Measurements from ENCODE around the gene ADAM23. TPM values are rescaled to one million over a fixed set of nuclear protein-coding genes. Genes with fewer than 3 reads are reported as not detected.

The ADAM23 gene
- total RNA-seq, 1 donor from 2014 or later = 0.16 TPM

DNA sequence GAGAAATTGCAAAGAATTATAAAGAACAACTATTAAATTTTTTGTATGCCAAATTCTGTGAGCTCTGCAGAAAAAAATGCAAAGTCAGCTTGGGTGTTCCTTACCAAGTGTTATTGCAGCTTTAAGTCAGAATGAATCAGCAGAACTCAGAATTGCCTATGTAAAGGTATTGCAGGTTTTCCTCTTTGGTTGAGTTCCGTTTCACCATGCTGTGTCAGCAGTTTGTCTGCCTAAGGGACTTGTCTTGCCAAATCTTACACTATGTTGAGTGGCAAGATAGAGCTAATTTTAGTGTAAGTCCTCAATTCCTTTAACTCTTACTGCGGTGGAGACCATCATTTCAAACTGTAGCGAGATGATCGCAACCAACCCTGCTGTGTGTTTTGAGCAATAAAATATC lies 38.8 kb downstream of the ADAM23 start:
- Mint-ChIP-seq H3K9me3 (no peaks in the 10 kb centered on the region), H3K4me1 (ENCODE audit: low read depth) (no peaks in the 10 kb centered on the region), H3K4me3 (no peak overlapping the region), H3K27me3 (ENCODE audit: insufficient read depth) (no peaks in the 10 kb centered on the region), H3K27ac (no peak overlapping the region), H3K36me3 (ENCODE audit: low read depth) (no peaks in the 10 kb centered on the region)
- no peak for DNase-seq (ENCODE audit: low spot score)
- intact Hi-C loops (cut with micrococcal nuclease) = no loop called here

DNA sequence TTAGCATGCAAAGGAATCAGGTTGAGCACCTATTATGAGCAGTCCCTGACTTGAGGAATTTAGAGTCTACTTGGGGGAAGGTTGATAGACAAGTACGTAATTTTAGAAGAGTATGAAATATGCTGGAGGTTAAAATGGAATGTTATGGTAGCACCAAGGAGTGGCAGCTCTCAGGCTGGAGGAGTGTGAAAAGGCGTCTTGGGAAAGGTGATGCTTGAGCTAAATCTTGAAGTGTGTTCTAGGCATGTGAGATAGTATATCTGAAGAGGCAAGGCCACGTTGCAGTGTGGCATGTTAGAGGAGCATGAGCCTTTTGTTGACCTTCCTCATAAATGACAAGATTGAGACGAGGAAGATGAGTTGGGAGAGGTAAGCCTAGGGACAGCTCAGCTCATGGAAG lies 39.3 kb downstream of the ADAM23 start:
- Mint-ChIP-seq H3K27me3 (ENCODE audit: insufficient read depth) (no peaks in the 10 kb centered on the region), H3K36me3 (ENCODE audit: low read depth) (no peaks in the 10 kb centered on the region), H3K27ac (no peak overlapping the region), H3K4me1 (ENCODE audit: low read depth) (no peaks in the 10 kb centered on the region), H3K9me3 (no peaks in the 10 kb centered on the region), H3K4me3 (no peak overlapping the region)
- DNase-seq (ENCODE audit: low spot score) = no peak
- intact Hi-C loops (cut with micrococcal nuclease) = no loop called here

DNA sequence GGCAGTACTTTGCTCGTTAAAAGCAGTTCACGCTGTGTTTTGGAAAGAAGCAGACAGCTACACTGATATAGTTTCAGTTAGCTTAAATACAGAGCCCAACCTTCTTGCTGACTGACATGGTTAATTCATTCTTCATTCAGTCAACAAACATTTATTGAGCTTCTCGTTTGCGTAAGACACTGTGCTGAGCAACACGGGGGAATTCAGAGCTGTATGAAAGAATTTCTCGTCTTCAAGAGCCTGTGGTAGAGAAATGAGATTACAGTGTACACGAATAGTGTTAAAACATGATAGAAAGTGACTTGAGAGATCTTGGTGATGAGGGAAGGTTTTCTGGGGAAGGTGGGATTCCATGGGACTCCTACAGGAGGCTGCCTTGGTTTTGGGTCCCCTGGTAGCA lies 44.7 kb downstream of the ADAM23 start:
- Mint-ChIP-seq H3K4me1 (ENCODE audit: low read depth) (no peaks in the 10 kb centered on the region), H3K9me3 (no peaks in the 10 kb centered on the region), H3K27ac (no peak overlapping the region), H3K4me3 (no peak overlapping the region), H3K36me3 (ENCODE audit: low read depth) (no peaks in the 10 kb centered on the region), H3K27me3 (ENCODE audit: insufficient read depth) (no peaks in the 10 kb centered on the region)
- intact Hi-C loops (cut with micrococcal nuclease) = no loop called here
- no peak for DNase-seq (ENCODE audit: low spot score)

- no peaks in the 10 kb centered on the region for H3K36me3 Mint-ChIP-seq (ENCODE audit: low read depth)
- no peaks in the 10 kb centered on the region for H3K9me3 Mint-ChIP-seq
- intact Hi-C loops (cut with micrococcal nuclease) = no loop called here
- no peak overlapping the region for H3K27ac Mint-ChIP-seq
- no peaks in the 10 kb centered on the region for H3K4me1 Mint-ChIP-seq (ENCODE audit: low read depth)
- H3K27me3 Mint-ChIP-seq (ENCODE audit: insufficient read depth) = no peaks in the 10 kb centered on the region
- DNase-seq (ENCODE audit: low spot score) = no peak
- no peak overlapping the region for H3K4me3 Mint-ChIP-seq
These were observed 45.3 kb downstream of the ADAM23 start for GRCh38 chr2:206488623-206489022.

DNA sequence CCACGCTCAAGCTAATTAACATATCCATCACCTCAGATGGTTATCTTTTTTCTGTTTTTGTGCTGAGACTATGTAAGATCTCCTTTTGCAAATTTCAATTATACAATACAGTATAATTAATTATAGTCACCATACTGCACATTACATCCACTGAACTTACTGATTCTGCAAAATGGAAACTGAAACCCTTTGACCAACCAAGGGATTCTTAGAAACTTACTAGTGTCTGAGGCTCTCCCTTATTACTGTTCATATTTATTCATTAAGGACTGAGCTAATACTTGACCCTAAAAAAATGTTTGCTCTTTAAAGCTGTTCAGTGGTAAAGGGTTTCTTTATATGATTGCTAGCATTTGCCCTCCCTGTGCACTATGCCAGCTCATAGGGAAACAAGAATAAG lies 50.7 kb downstream of the ADAM23 start:
- DNase-seq (ENCODE audit: low spot score) = no peak
- intact Hi-C loops (cut with micrococcal nuclease) = no loop called here
- no peak overlapping the region for H3K4me3 Mint-ChIP-seq
- H3K27me3 Mint-ChIP-seq (ENCODE audit: insufficient read depth) = no peaks in the 10 kb centered on the region
- H3K36me3 Mint-ChIP-seq (ENCODE audit: low read depth) = no peaks in the 10 kb centered on the region
- H3K9me3 Mint-ChIP-seq = no peaks in the 10 kb centered on the region
- H3K27ac Mint-ChIP-seq = no peak overlapping the region
- H3K4me1 Mint-ChIP-seq (ENCODE audit: low read depth) = no peaks in the 10 kb centered on the region

GRCh38 chr2:206502729-206503128 lies 59.4 kb downstream of the ADAM23 start:
- no peak for DNase-seq (ENCODE audit: low spot score)
- Mint-ChIP-seq H3K36me3 (ENCODE audit: low read depth) (no peaks in the 10 kb centered on the region), H3K27me3 (ENCODE audit: insufficient read depth) (no peaks in the 10 kb centered on the region), H3K4me3 (no peak overlapping the region), H3K27ac (no peak overlapping the region), H3K9me3 (no peaks in the 10 kb centered on the region), H3K4me1 (ENCODE audit: low read depth) (no peaks in the 10 kb centered on the region)
- intact Hi-C loops (cut with micrococcal nuclease) = no loop called here

- intact Hi-C loops (cut with micrococcal nuclease) = no loop called here
- no peak overlapping the region for H3K27ac Mint-ChIP-seq
These were observed 68.0 kb downstream of the ADAM23 start for GRCh38 chr2:206511283-206511682.

DNA sequence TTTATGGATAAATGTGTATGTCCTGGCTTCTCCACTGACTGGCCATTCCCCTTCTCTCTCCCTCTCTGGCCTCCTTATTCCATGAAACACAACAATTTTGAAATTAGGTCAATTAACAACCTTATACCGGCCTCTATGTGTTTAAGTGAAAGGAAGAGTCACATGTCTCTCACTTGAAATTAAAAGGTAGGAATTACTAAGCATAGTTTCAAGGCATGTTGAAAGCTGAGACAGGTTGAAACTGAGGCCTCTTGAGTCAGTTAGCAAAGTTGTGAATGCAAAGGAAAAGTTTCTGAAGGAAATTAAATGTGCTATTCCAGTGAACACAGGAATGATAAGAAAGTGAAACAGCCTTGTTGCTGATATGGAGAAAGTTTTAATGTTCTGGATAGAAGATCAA lies 69.7 kb downstream of the ADAM23 start:
- intact Hi-C loops (cut with micrococcal nuclease) = no loop called here
- Mint-ChIP-seq H3K4me1 (ENCODE audit: low read depth) (no peaks in the 10 kb centered on the region), H3K36me3 (ENCODE audit: low read depth) (no peaks in the 10 kb centered on the region), H3K4me3 (no peak overlapping the region), H3K9me3 (no peaks in the 10 kb centered on the region), H3K27ac (no peak overlapping the region), H3K27me3 (ENCODE audit: insufficient read depth) (peaks cover 28% of the 10 kb centered on the region)
- DNase-seq (ENCODE audit: low spot score) = no peak

More at GRCh38 chr2:206511283-206511682, 68.0 kb downstream of the ADAM23 start:
- H3K9me3 Mint-ChIP-seq = no peaks in the 10 kb centered on the region
- H3K27me3 Mint-ChIP-seq (ENCODE audit: insufficient read depth) = peaks cover 25% of the 10 kb centered on the region
- no peak for DNase-seq (ENCODE audit: low spot score)
- no peaks in the 10 kb centered on the region for H3K4me1 Mint-ChIP-seq (ENCODE audit: low read depth)
- no peak overlapping the region for H3K4me3 Mint-ChIP-seq
- no peaks in the 10 kb centered on the region for H3K36me3 Mint-ChIP-seq (ENCODE audit: low read depth)

DNA sequence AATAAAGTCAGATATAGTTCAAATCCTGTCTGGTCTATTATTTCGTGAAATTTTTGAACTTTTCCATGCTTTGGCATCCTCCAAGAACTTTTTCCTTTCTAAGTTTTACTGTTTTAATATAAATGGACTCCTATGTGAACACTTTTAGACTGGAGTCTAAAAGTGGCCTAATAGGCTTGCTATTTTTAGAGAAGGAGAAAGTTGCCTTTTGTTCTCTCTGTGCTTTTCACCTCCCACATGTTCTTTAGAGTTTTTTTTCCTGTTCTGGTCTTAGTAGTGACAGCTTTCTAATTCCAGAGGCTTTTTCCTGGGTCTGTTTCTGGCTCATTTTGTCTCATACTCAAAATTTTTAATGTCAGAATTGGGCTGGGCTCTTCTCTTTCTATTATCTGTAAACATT lies 72.2 kb downstream of the ADAM23 start:
- Mint-ChIP-seq H3K36me3 (ENCODE audit: low read depth) (no peaks in the 10 kb centered on the region), H3K27me3 (ENCODE audit: insufficient read depth) (peaks cover 28% of the 10 kb centered on the region), H3K27ac (no peak overlapping the region), H3K4me1 (ENCODE audit: low read depth) (peaks cover 5% of the 10 kb centered on the region), H3K4me3 (no peak overlapping the region), H3K9me3 (no peaks in the 10 kb centered on the region)
- intact Hi-C loops (cut with micrococcal nuclease) = loop anchor here (5.0 kb wide), 1 partner anchor 42 kb away; no protein-coding TSS in a partner anchor
- no peak for DNase-seq (ENCODE audit: low spot score)

DNA sequence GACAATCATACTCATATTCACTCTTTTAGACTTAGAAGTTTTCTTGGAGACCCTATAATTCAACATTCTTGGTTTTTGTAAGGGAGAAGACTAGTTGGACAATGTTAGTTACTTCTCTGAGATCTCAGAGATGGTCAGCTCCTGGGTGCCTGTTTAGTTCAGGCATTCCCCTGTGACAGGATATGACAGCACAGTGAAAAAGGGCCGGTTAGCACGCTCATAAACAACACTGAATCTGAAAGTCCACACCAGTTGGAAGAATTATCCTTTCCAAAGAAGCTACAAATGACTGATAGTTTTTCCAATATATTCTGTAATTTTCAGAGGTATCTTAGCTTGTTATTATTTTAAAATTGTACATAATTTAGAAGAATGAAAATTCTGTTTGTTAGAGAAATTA lies 75.7 kb downstream of the ADAM23 start:
- Mint-ChIP-seq H3K27me3 (ENCODE audit: insufficient read depth) (peaks cover 15% of the 10 kb centered on the region), H3K27ac (no peak overlapping the region), H3K36me3 (ENCODE audit: low read depth) (no peaks in the 10 kb centered on the region), H3K4me1 (ENCODE audit: low read depth) (peaks cover 10% of the 10 kb centered on the region), H3K9me3 (no peaks in the 10 kb centered on the region), H3K4me3 (no peak overlapping the region)
- intact Hi-C loops (cut with micrococcal nuclease) = loop anchor here (5.0 kb wide), 1 partner anchor 38 kb away; no protein-coding TSS in a partner anchor
- DNase-seq (ENCODE audit: low spot score) = no peak

- no peaks in the 10 kb centered on the region for H3K9me3 Mint-ChIP-seq
- peaks cover 7% of the 10 kb centered on the region for H3K27me3 Mint-ChIP-seq (ENCODE audit: insufficient read depth)
- H3K36me3 Mint-ChIP-seq (ENCODE audit: low read depth) = no peaks in the 10 kb centered on the region
- intact Hi-C loops (cut with micrococcal nuclease) = no loop called here
- peaks cover 10% of the 10 kb centered on the region for H3K4me1 Mint-ChIP-seq (ENCODE audit: low read depth)
- DNase-seq (ENCODE audit: low spot score) = no peak
- no peak overlapping the region for H3K27ac Mint-ChIP-seq
- H3K4me3 Mint-ChIP-seq = no peak overlapping the region
These were observed 77.1 kb downstream of the ADAM23 start for GRCh38 chr2:206520450-206520849.

DNA sequence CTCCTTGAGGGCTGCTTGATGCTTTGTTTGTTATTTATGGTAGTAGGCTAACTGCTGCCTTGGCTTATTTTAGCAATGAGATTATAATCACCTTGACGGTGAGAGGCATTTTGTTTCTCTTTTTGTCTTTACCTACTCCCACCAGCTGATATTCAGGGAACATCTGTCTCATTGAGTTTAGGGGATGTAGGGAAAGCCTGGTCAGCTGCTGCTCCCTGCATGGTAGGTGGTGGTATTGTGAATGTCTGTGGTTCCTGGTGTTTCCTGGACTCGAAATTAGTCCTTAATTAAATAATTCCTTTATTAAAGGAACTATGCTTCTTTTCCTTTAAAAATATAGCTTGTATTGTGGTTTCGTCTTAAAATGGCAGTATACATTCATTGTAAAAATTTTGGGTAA lies 77.8 kb downstream of the ADAM23 start:
- intact Hi-C loops (cut with micrococcal nuclease) = no loop called here
- H3K27me3 Mint-ChIP-seq (ENCODE audit: insufficient read depth) = peaks cover 3% of the 10 kb centered on the region
- H3K9me3 Mint-ChIP-seq = no peaks in the 10 kb centered on the region
- no peak overlapping the region for H3K27ac Mint-ChIP-seq
- H3K4me3 Mint-ChIP-seq = no peak overlapping the region
- no peaks in the 10 kb centered on the region for H3K36me3 Mint-ChIP-seq (ENCODE audit: low read depth)
- DNase-seq (ENCODE audit: low spot score) = no peak
- peaks cover 10% of the 10 kb centered on the region for H3K4me1 Mint-ChIP-seq (ENCODE audit: low read depth)

DNA sequence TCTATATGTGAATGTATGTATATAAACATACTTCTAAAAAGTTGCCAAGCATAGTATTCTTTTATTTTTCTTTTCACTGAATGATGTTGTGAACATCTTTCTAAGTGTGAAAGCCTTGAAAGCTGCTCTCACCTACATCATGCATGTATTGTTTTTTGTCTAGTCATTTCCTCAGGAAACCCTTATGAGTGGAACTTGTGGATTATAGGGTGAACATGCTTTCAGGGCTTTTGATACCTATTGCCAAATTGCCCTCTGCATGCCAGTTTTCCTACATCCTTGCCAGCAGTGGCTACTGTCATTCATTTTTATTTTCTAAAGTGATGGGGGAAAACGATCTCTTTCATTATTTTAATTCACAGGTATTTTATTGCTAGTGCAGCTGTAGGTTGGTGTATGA lies 78.3 kb downstream of the ADAM23 start:
- Mint-ChIP-seq H3K27ac (no peak overlapping the region), H3K9me3 (no peaks in the 10 kb centered on the region), H3K4me1 (ENCODE audit: low read depth) (peaks cover 10% of the 10 kb centered on the region), H3K27me3 (ENCODE audit: insufficient read depth) (peaks cover 3% of the 10 kb centered on the region), H3K36me3 (ENCODE audit: low read depth) (no peaks in the 10 kb centered on the region), H3K4me3 (no peak overlapping the region)
- intact Hi-C loops (cut with micrococcal nuclease) = no loop called here
- no peak for DNase-seq (ENCODE audit: low spot score)

GRCh38 chr2:206526416-206526815 lies 83.1 kb downstream of the ADAM23 start:
- peaks cover 19% of the 10 kb centered on the region for H3K4me1 Mint-ChIP-seq (ENCODE audit: low read depth)
- no peaks in the 10 kb centered on the region for H3K9me3 Mint-ChIP-seq
- no peaks in the 10 kb centered on the region for H3K36me3 Mint-ChIP-seq (ENCODE audit: low read depth)
- H3K27me3 Mint-ChIP-seq (ENCODE audit: insufficient read depth) = peaks cover 27% of the 10 kb centered on the region
- no peak overlapping the region for H3K27ac Mint-ChIP-seq
- no peak for DNase-seq (ENCODE audit: low spot score)
- intact Hi-C loops (cut with micrococcal nuclease) = no loop called here
- no peak overlapping the region for H3K4me3 Mint-ChIP-seq
